Measurements from ENCODE around the gene TICAM2. TPM values are rescaled to one million over a fixed set of nuclear protein-coding genes. Genes with fewer than 3 reads are reported as not detected.

Gene TICAM2
- total RNA-seq, 3 donors from 2014 or later, result 0.98 to 1.6 (median 1.5) TPM

GRCh38 chr5:115625579-115626444, 23.5 kb upstream of the TICAM2 start, which contains the start of gene TMED7:
Gene TMED7, minus strand, starts transcription at chr5:115626036. Its CDS starts 244 bp downstream, at chr5:115625792.
- Histone ChIP-seq H3K36me3 (no peaks in the 10 kb centered on the region), H3K27ac (peak within 1 kb of the TSS; percentile 93 to 94), H3K27me3 (no peaks in the 10 kb centered on the region), H3K4me1 (peaks cover 0 to 11% of the 10 kb centered on the region in 2 donors), H3K9me3 (no peaks in the 10 kb centered on the region), H3K4me3 (peak within 1 kb of the TSS; percentile 77 to 95 (median 95))
- peak; percentile 35 to 84 (median 73) for TF ChIP-seq POLR2AphosphoS5 (IDR thresholded peaks at IDR 0.05)
- TF ChIP-seq, protein P1, sequence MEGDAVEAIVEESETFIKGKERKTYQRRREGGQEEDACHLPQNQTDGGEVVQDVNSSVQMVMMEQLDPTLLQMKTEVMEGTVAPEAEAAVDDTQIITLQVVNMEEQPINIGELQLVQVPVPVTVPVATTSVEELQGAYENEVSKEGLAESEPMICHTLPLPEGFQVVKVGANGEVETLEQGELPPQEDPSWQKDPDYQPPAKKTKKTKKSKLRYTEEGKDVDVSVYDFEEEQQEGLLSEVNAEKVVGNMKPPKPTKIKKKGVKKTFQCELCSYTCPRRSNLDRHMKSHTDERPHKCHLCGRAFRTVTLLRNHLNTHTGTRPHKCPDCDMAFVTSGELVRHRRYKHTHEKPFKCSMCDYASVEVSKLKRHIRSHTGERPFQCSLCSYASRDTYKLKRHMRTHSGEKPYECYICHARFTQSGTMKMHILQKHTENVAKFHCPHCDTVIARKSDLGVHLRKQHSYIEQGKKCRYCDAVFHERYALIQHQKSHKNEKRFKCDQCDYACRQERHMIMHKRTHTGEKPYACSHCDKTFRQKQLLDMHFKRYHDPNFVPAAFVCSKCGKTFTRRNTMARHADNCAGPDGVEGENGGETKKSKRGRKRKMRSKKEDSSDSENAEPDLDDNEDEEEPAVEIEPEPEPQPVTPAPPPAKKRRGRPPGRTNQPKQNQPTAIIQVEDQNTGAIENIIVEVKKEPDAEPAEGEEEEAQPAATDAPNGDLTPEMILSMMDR (IDR thresholded peaks at IDR 0.05), result peak in 2 of 3 donors; percentile 13 to 44
- peak; percentile 72 for TF ChIP-seq POLR2A (IDR thresholded peaks at IDR 0.05)
- DNase-seq (ENCODE audit: low spot score in 2 of 2), result peak; percentile 99
- intact Hi-C loops (cut with DNase I; ENCODE audit: low total_unique reads), result no loop called here

DNA sequence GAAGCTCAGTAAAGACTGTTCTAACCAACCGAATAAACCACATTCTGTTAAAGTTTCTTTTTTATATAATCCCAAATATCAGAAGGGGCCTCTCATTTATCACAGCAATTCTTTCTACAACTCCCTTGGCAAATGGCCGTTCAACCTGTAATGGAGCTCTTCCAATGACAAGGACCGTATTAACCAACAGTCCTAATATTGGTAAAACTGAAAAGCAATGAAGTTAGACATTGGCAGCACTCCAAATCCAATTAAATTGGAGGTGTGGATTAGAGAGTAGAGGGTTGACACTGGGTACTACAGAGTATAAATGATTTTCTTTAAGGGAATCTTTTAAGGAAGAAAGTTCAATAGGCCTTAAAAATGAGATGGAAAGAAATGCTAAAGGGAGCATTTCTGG, 22.7 kb upstream of the TICAM2 start:
- Histone ChIP-seq H3K27ac (peak overlapping the region; percentile 93 to 94), H3K4me3 (peak overlapping the region; percentile 77 to 95 (median 95)), H3K27me3 (no peaks in the 10 kb centered on the region), H3K36me3 (no peaks in the 10 kb centered on the region), H3K9me3 (no peaks in the 10 kb centered on the region), H3K4me1 (peaks cover 0 to 11% of the 10 kb centered on the region in 2 donors)
- no peak for DNase-seq (ENCODE audit: low spot score in 2 of 2)
- no peak for TF ChIP-seq POLR2A (IDR thresholded peaks at IDR 0.05)
- TF ChIP-seq POLR2AphosphoS5 (IDR thresholded peaks at IDR 0.05), result no peak
- TF ChIP-seq, protein P1 (IDR thresholded peaks at IDR 0.05), result no peak
- intact Hi-C loops (cut with DNase I; ENCODE audit: low total_unique reads), result no loop called here

- no peak for DNase-seq (ENCODE audit: low spot score in 2 of 2)
- intact Hi-C loops (cut with DNase I; ENCODE audit: low total_unique reads), result no loop called here
- H3K4me3 ChIP-seq, result peak overlapping the region in 2 of 3 donors; percentile 77 to 95
- H3K9me3 ChIP-seq, result no peaks in the 10 kb centered on the region
- no peak overlapping the region for H3K27ac ChIP-seq
- no peaks in the 10 kb centered on the region for H3K27me3 ChIP-seq
- TF ChIP-seq, protein P1 (IDR thresholded peaks at IDR 0.05), result no peak
- no peak for TF ChIP-seq POLR2A (IDR thresholded peaks at IDR 0.05)
- TF ChIP-seq POLR2AphosphoS5 (IDR thresholded peaks at IDR 0.05), result no peak
- H3K4me1 ChIP-seq, result peaks cover 0 to 11% of the 10 kb centered on the region in 2 donors
- H3K36me3 ChIP-seq, result no peaks in the 10 kb centered on the region
Measured at GRCh38 chr5:115623658-115624057, 21.4 kb upstream of the TICAM2 start.

DNA sequence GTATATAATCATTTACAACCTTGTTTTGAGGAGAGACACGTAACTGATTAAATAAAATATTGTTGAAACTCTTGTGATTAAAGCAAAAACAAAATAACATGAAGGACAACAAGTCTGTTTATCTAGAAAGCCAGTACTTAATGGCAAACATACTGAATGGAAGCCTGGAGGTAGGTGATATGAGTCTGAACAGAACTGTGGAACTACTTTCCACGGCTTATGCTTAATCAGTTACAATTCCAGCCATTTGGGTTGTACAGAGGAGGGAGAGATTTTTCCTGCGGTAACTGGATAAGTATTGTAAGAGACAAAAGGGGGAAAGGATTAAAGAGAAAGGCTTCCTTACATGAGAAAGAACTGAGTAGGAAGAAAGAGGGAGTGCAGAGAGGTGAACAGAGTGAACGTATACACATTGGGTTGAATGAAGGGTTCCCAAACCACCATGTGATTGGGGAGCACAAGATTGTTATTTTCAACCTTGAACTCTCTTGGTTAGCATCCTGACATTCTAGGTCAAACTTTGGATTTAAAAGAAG, 19.2 kb upstream of the TICAM2 start:
- intact Hi-C loops (cut with DNase I; ENCODE audit: low total_unique reads), result no loop called here

More for the DNA sequence above, 19.2 kb upstream of the TICAM2 start:
- peaks cover 0 to 11% of the 10 kb centered on the region in 2 donors for H3K4me1 ChIP-seq
- DNase-seq (ENCODE audit: low spot score in 2 of 2), result no peak
- no peaks in the 10 kb centered on the region for H3K36me3 ChIP-seq
- H3K9me3 ChIP-seq, result no peaks in the 10 kb centered on the region
- TF ChIP-seq POLR2AphosphoS5 (IDR thresholded peaks at IDR 0.05), result no peak
- TF ChIP-seq, protein P1 (IDR thresholded peaks at IDR 0.05), result no peak
- TF ChIP-seq POLR2A (IDR thresholded peaks at IDR 0.05), result no peak
- no peak overlapping the region for H3K27ac ChIP-seq
- H3K4me3 ChIP-seq, result no peak overlapping the region
- H3K27me3 ChIP-seq, result no peaks in the 10 kb centered on the region

All from breast epithelium (tissue), 4 donors.